Fibroblast of pulmonary artery (primary cell): ENCODE results near the gene TTLL10.

Experiments
- DNase-seq: peaks from one replicate; pipeline ENCODE4 v3.0.0-alpha.2; 2010; ENCODE audit warnings: low read depth
- H3K4me3 ChIP-seq: replicated peaks from 2 replicates; pipeline ENCODE4 v1.5.1; 2011; ENCODE audit warnings: low read depth, mild to moderate bottlenecking, control low read depth, low read length, moderate library complexity
- TF ChIP-seq, protein P1 (sequence below): IDR thresholded peaks from 2 replicates; pipeline ENCODE4 v1.5.1; 2011; ENCODE audit warnings: mild to moderate bottlenecking, control low read depth, low read length, inconsistent platforms; ENCODE audit errors: missing control alignments

TTLL10 gene

DNA sequence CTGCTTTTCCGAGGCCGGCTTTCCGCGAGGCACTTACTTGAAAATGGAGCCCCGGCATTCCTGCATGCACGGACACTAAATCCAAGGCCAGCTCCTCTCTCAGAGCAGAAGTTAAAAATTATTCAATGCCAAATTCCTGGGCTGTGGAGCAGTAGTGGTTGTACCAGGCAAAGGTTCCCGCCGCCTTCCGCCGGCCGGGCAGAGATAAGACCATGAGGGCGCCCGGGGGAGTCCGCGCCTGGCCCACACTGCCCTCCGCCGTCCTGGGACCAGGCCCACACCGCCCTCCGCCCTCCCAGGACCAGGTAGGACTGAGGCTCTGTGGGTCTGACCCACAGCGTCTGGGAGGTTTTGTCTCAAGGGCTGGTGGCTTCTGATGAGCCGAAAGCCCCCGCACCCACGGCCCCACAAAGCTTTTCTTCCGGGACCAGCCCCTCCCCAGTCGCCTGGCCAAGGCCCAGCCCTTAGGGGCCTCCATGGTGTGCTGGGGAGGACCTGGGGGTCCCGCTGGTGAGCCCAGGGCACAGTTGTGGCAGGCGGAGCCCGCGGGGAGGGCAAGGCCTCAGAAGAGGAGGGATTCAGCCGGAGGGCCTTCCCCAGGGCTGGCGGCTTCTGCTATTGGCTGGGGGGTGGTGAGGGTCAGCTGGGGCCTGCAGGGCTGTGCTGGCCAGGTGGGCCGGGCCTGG is 45.1 kb upstream of the TTLL10 start:
- DNase-seq, result no peak
- no peak overlapping the region for H3K4me3 ChIP-seq
- TF ChIP-seq, protein P1, sequence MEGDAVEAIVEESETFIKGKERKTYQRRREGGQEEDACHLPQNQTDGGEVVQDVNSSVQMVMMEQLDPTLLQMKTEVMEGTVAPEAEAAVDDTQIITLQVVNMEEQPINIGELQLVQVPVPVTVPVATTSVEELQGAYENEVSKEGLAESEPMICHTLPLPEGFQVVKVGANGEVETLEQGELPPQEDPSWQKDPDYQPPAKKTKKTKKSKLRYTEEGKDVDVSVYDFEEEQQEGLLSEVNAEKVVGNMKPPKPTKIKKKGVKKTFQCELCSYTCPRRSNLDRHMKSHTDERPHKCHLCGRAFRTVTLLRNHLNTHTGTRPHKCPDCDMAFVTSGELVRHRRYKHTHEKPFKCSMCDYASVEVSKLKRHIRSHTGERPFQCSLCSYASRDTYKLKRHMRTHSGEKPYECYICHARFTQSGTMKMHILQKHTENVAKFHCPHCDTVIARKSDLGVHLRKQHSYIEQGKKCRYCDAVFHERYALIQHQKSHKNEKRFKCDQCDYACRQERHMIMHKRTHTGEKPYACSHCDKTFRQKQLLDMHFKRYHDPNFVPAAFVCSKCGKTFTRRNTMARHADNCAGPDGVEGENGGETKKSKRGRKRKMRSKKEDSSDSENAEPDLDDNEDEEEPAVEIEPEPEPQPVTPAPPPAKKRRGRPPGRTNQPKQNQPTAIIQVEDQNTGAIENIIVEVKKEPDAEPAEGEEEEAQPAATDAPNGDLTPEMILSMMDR, result no peak

- TF ChIP-seq, protein P1, result no peak
- H3K4me3 ChIP-seq, result no peak overlapping the region
- DNase-seq, result no peak
Measured at GRCh38 chr1:1129381-1129821, 44.3 kb upstream of the TTLL10 start.

- no peak for DNase-seq
- TF ChIP-seq, protein P1, result no peak
Measured at GRCh38 chr1:1130206-1131120, 43.2 kb upstream of the TTLL10 start.

GRCh38 chr1:1132042-1132950 is 41.4 kb upstream of the TTLL10 start:
- no peak for DNase-seq
- no peak overlapping the region for H3K4me3 ChIP-seq
- TF ChIP-seq, protein P1, result no peak

More at GRCh38 chr1:1130206-1131120, 43.2 kb upstream of the TTLL10 start:
- H3K4me3 ChIP-seq, result no peak overlapping the region

DNA sequence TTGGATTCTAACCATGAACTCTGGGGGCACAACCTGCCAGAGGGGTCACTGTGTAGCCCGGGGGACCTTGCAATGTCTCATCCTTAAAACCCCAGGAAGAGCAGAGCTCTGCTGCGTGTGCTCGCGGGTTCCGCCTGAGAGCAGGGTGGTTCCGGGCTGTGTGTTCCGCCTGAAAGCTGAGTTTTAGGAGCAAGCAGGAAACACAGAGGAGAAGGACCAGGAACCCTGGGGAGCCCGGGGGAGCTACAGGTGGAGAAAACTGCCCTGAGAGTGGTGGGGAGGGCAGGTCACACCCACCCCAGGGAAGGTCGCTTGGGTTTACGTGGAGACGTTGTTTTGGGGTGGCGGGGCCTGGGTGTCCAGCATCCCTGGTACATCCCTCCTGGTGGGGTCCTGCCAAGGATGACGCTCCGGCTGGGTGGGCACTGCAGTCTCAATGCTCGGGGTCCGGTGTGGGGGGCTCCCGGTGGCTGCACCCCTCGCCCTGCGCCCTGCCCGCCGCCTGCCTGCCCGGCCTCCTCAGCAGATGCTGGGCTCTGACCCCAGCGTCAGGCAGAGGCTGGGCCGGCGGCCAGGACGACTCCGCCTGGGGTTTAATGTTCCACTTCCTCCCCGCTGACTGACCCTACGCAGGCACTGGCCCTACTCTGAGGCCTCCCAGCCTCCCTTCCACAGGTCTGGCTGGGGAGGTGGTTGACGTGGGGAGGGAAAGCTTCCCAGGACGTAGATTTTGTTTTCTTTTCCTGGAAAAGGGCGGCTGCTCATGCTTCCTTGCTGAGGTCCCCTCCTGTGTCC is 40.5 kb upstream of the TTLL10 start:
- DNase-seq, result no peak
- TF ChIP-seq, protein P1, result no peak
- H3K4me3 ChIP-seq, result no peak overlapping the region
